ENCODE measurements around the gene CIPC. TPM values are rescaled to one million over a fixed set of nuclear protein-coding genes. Genes with fewer than 3 reads are reported as not detected.

CIPC gene
- polyA plus RNA-seq, 1 experiment: 15.5 TPM

DNA sequence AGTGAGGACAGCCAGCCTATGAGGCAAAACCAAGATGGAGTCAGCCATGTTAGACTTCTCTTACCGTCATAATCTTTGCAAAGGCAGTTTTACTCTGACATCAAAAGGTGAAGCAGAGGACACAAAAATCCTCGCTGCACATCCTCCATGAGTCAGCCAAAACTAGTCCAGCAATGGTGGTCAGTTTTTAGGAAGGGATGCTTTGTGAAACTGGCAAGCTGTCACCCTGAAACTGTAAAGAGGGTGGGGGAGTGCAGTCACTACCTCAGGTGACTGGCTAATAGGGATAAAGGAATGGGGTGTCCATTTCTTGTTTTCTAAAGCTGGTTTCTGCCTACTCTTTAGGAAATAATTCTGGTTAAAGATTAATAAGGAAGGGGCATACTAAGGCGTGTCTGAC is 5.4 kb upstream of the CIPC start:
- Histone ChIP-seq H3K36me3 (ENCODE audit: control insufficient read depth, insufficient read depth, low read length) (no peaks in the 10 kb centered on the region), H3K4me3 (ENCODE audit: low read depth, low read length) (no peak overlapping the region), H3K27me3 (ENCODE audit: control insufficient read depth, insufficient read depth, low read length) (peaks cover 2% of the 10 kb centered on the region; the same call in 1 of the 2 replicates)
- ChIA-PET CTCF (interaction anchor here (1.4 to 23.1 kb wide), 4 partner anchors 9 to 217 kb away, joined by 3 to 333 read pairs (median 62); no protein-coding TSS in a partner anchor), POLR2A (no interaction called here)
- no peak for DNase-seq (ENCODE audit: low read depth)
- TF ChIP-seq CTCF (IDR thresholded peaks at IDR 0.05; ENCODE audit: insufficient read depth, low read depth, low read length): no peak

GRCh38 chr14:77094672-77095284 is 3.3 kb upstream of the CIPC start:
- DNase-seq (ENCODE audit: low read depth): no peak
- H3K36me3 ChIP-seq (ENCODE audit: control insufficient read depth, insufficient read depth, low read length): no peaks in the 10 kb centered on the region

GRCh38 chr14:77097006-77097699 is 905 bp upstream of the CIPC start:
- Histone ChIP-seq H3K27me3 (ENCODE audit: control insufficient read depth, insufficient read depth, low read length) (no peaks in the 10 kb centered on the region), H3K36me3 (ENCODE audit: control insufficient read depth, insufficient read depth, low read length) (no peaks in the 10 kb centered on the region), H3K4me3 (ENCODE audit: low read depth, low read length) (peak overlapping the region; percentile 71)
- POLR2A ChIA-PET: interaction anchor here (0.8 kb wide), 1 partner anchor 17 kb away, joined by 3 read pairs; no protein-coding TSS in a partner anchor
- no peak for TF ChIP-seq CTCF (IDR thresholded peaks at IDR 0.05; ENCODE audit: insufficient read depth, low read depth, low read length)
- no peak for DNase-seq (ENCODE audit: low read depth)
- CTCF ChIA-PET: interaction anchor here (1.0 to 23.1 kb wide), 7 partner anchors 13 to 387 kb away, joined by 3 to 333 read pairs (median 14); no protein-coding TSS in a partner anchor

More at GRCh38 chr14:77094672-77095284, 3.3 kb upstream of the CIPC start:
- no peaks in the 10 kb centered on the region for H3K27me3 ChIP-seq (ENCODE audit: control insufficient read depth, insufficient read depth, low read length)
- peak; percentile 86 for TF ChIP-seq CTCF (IDR thresholded peaks at IDR 0.05; ENCODE audit: insufficient read depth, low read depth, low read length)
- ChIA-PET CTCF (interaction anchor here (0.6 to 23.1 kb wide), 19 partner anchors 11 to 227 kb away, joined by 3 to 333 read pairs (median 4); no protein-coding TSS in a partner anchor), POLR2A (no interaction called here)
- H3K4me3 ChIP-seq (ENCODE audit: low read depth, low read length): no peak overlapping the region

DNA sequence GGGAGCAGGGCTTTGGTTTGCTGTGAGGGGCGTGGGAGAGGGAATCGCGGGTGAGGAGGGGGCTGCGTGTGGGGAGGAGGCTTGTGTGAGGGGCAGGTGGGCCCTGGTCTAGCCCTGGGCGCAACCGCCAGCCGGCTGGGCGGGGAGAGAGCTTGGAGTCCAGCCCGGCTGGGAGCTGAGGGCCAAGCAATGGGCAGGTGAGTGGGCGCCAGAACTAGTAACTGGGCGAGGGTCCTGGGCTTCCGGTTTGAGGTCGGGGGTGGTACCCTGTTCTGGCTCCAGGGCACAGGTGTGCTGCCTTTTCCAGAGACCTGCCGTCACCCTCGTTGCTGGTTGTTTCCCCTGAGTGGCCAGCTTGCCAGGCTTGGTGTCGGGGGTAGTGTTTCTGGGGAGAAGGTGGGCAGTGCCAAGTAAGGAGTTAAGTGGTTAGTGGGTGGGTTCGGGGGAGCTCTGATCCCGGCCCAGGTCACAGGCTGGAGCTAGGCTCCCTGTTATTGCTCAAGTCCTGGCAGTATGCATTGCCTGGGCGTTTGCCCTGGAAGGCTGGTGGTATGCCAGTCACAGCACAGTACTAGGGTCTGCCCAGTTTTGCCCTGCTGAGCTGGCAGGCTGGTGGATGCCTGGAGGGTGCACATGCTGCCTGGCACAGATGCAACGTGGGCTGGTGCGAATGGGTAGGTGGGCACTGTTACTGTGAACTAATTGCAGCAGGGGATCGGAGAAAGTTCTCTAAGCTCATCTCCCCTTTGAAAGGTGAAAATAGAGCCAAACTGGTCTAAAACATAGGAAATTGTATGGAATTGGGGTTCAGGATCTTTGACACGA is 683 bp downstream of the CIPC start:
- no peak for TF ChIP-seq CTCF (IDR thresholded peaks at IDR 0.05; ENCODE audit: insufficient read depth, low read depth, low read length)
- Histone ChIP-seq H3K4me3 (ENCODE audit: low read depth, low read length) (peak overlapping the region; percentile 90), H3K36me3 (ENCODE audit: control insufficient read depth, insufficient read depth, low read length) (no peaks in the 10 kb centered on the region), H3K27me3 (ENCODE audit: control insufficient read depth, insufficient read depth, low read length) (no peaks in the 10 kb centered on the region)
- POLR2A ChIA-PET: interaction anchor here (0.6 kb wide), 1 partner anchor 217 kb away, joined by 3 read pairs; no protein-coding TSS in a partner anchor
- CTCF ChIA-PET: interaction anchor here (0.9 to 23.1 kb wide), 8 partner anchors 10 to 223 kb away, joined by 3 to 333 read pairs (median 5); no protein-coding TSS in a partner anchor
- no peak for DNase-seq (ENCODE audit: low read depth)

Measured in BJ (cell line).